Measurements from ENCODE around the gene TCAIM.

The TCAIM gene

DNA sequence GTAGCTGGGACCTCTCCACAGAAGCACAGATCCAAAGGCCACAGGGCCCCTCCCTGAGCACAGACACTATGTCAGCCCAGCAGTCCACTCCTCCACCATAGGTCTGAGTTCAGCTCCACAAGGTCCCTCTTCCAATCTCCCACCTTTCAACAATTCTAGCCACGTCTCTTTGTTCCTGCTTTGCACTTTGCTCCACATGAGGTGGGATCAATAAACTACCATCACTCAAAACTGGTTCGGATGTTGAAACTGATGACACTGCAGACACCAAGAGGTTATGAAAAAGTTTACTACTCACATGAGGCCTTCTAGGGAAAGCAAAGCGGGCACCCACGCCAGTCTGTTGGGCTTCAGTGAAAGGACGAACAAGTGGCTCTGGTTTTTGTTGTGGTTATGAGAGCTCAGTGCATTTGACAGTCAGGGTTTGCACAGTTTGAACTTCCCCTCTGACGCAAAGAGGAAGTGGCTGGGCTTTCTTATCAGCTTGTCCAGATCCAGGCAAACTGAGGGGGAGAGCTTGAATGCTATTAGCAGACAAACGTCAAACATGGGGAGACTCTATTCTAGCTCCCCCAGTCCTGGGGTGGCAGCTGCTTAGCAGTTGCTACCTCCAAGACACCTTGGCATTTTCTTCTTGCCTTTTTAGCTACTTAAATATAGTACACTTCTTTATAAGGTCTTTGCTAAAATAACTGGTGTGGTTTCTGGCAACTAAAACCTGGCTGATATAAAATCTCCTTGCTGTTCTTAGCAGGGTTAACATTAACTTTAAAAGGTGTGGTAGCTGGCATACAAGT, 101.1 kb downstream of the TCAIM start:
- TF ChIP-seq, protein P1, sequence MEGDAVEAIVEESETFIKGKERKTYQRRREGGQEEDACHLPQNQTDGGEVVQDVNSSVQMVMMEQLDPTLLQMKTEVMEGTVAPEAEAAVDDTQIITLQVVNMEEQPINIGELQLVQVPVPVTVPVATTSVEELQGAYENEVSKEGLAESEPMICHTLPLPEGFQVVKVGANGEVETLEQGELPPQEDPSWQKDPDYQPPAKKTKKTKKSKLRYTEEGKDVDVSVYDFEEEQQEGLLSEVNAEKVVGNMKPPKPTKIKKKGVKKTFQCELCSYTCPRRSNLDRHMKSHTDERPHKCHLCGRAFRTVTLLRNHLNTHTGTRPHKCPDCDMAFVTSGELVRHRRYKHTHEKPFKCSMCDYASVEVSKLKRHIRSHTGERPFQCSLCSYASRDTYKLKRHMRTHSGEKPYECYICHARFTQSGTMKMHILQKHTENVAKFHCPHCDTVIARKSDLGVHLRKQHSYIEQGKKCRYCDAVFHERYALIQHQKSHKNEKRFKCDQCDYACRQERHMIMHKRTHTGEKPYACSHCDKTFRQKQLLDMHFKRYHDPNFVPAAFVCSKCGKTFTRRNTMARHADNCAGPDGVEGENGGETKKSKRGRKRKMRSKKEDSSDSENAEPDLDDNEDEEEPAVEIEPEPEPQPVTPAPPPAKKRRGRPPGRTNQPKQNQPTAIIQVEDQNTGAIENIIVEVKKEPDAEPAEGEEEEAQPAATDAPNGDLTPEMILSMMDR (IDR thresholded peaks at IDR 0.05; ENCODE audit: low read depth, low read length, missing control alignments), result no peak
- H3K4me3 ChIP-seq (replicated peaks; ENCODE audit: low read depth, low read length), result no peak overlapping the region
- no peak for DNase-seq (ENCODE audit: extremely low read depth, low read depth)

DNA sequence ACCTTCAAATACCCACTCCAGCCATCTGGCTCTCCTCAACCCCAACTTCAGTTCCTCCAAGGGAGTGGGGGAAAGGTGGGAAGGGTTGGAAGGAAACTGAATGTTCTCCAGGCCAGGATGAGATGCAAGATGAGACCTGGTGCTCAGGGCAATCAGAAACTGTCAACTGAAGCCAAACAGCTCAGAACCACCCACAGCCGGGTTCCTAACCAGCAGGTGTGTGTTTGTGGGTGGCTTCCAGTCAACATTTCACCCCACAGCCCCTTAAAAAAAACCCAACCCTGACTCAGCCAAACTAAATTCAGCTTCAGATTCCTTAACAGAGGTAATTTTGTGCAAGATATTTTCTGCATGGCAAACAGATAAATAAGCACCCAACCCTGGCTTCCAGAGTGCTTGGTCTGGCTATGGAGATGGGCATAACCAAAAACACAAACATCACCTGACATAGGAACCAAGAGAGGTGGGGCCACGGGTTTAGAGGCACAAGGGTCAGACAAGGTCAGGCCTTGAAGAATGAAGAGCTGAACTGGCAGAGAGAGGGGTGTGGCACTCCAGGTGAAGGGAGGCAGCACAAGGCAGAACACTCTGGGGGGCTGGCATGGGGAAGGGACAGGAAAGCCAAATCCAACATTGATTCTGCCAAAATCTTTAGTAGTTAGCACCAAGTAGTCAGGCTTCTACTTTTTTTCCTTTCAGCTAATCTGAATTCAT, 104.2 kb downstream of the TCAIM start:
- TF ChIP-seq, protein P1 (IDR thresholded peaks at IDR 0.05; ENCODE audit: low read depth, low read length, missing control alignments), result no peak
- no peak overlapping the region for H3K4me3 ChIP-seq (replicated peaks; ENCODE audit: low read depth, low read length)
- DNase-seq (ENCODE audit: extremely low read depth, low read depth), result no peak

DNA sequence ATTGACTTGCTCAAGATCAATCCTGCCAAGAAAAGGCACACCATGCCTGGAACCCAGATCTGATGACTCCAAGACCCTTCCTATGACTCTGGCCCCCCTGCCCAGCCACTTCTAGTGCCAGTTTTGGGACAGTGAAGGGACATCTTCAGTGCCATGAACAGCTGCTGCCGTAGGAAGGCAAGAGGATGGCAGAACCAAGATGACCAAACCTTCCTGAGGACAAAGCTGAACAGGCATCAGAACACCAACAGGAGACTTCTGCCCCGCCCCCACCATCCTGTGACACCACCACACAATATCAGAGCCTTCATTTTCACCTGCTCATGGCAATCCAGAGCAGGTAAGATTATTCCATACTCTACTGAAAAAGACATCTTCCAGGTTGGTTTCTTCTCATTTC, 105.9 kb downstream of the TCAIM start:
- no peak for DNase-seq (ENCODE audit: extremely low read depth, low read depth)
- TF ChIP-seq, protein P1 (IDR thresholded peaks at IDR 0.05; ENCODE audit: low read depth, low read length, missing control alignments), result no peak
- no peak overlapping the region for H3K4me3 ChIP-seq (replicated peaks; ENCODE audit: low read depth, low read length)

DNA sequence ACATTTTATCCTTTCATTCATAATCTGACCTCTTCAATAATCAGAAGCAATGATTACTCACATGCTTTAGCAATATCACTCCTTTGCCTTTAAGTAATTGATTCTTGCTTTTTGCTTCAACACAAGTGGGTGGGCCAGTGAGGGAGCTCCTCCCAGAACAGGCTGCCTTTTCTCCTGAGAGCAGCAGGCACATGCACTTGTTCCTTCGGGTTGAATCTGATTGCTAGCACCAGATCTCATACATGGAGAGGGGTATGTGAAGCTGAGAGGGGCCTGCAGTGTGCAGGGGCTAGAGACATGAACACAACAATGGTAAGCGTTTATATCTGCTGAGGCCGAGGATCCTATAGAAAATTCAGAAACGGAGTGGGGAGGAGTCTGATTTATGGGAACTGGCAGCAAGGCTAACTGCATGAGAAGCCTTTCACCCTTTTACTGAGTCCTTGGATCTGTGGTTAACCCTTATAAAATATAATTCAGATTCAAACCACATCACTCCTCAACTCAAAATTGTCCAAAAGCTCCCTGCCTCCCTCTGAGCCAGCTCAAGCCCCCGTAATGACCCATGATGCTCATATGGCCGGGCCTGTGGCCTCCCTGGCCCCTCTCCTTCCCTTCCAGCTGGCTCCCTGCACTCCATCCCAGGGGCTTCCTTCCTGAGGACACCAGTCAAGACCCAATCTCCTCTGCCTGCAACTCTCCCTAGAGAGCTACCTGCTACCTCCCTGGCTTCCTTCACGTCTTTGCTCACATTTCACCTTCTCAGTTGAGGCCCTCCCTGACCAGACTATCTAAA, 106.5 kb downstream of the TCAIM start:
- no peak overlapping the region for H3K4me3 ChIP-seq (replicated peaks; ENCODE audit: low read depth, low read length)
- DNase-seq (ENCODE audit: extremely low read depth, low read depth), result no peak
- TF ChIP-seq, protein P1 (IDR thresholded peaks at IDR 0.05; ENCODE audit: low read depth, low read length, missing control alignments), result no peak

DNA sequence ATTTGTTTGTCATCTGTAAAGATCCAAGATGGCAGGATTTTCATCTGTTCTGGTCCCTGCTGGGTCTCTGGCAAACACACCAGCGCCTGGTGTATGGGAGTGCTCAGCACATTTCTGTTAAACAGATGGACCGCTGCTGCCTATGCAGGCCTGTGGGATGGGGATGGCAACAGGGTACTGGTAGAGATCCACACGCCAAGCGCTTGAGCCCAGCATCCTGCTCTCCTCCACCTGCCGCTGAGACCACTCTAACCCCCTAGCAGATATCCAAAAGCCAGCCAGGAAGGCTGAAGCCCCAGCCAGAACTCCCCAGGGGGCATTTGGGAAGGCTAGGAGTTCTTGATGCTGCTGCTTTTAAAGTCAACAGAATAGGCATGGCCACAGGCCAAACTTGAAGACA, 107.2 kb downstream of the TCAIM start:
- no peak overlapping the region for H3K4me3 ChIP-seq (replicated peaks; ENCODE audit: low read depth, low read length)
- TF ChIP-seq, protein P1 (IDR thresholded peaks at IDR 0.05; ENCODE audit: low read depth, low read length, missing control alignments), result no peak
- no peak for DNase-seq (ENCODE audit: extremely low read depth, low read depth)

DNA sequence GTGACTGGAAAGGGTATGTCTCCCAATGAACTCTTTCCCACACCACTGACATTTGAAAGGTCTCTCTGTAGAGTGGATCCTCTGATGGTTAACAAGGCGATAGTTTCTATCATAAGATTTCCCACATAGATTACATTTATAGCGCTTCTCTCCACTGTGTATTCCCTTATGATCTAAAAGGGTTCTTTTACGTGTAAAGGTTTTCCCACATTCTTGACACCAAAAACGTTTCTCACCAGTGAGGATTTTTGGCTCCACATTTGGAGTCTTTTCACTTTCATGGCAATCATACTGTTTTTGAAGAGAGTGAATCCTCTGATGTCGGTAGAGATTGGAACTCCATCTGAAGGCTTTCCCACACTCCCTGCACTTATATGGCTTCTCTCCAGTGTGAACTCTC, 108.4 kb downstream of the TCAIM start:
- no peak for DNase-seq (ENCODE audit: extremely low read depth, low read depth)
- H3K4me3 ChIP-seq (replicated peaks; ENCODE audit: low read depth, low read length), result no peak overlapping the region
- TF ChIP-seq, protein P1 (IDR thresholded peaks at IDR 0.05; ENCODE audit: low read depth, low read length, missing control alignments), result no peak
